Measurements from ENCODE around the gene CLOCK. TPM values are rescaled to one million over a fixed set of nuclear protein-coding genes. Genes with fewer than 3 reads are reported as not detected.

Gene CLOCK
- total and polyA plus RNA-seq, 2 of the 13 experiments (the other 11 are each of a cell fraction or from before 2014, with no cell fraction given): 8.8 to 13.5 TPM

- peak; percentile 59; the same call in 1 of the 2 replicates for TF ChIP-seq ZNF790 (CRISPR knock-in tag; IDR thresholded peaks at IDR 0.05; ENCODE audit: borderline replicate concordance)
- TF ChIP-seq NFIC (IDR thresholded peaks at IDR 0.05; ENCODE audit: low read length): no peak
- TF ChIP-seq SATB2 (CRISPR knock-in tag; IDR thresholded peaks at IDR 0.05): 0 out of 2 replicates have a peak, but pooled peaks have one; percentile 59
- TF ChIP-seq SMAD1 (CRISPR knock-in tag; IDR thresholded peaks at IDR 0.05; ENCODE audit: borderline replicate concordance, low read depth): peak; percentile 42; the same call in 1 of the 2 replicates
- 0 out of 2 replicates have a peak, but pooled peaks have one; percentile 27 for TF ChIP-seq ESRRA (CRISPR knock-in tag; IDR thresholded peaks at IDR 0.05; ENCODE audit: low read depth)
These were observed 151.0 kb downstream of the CLOCK start, which contains the start of gene TMEM165 (continued) for GRCh38 chr4:55395529-55396307.

GRCh38 chr4:55395218-55395528 is 151.5 kb downstream of the CLOCK start:
- 3% methylated on average over 4 of the region's 4 CpGs for WGBS (ENCODE audit: low lambda C conversion rate)
- no peak for DNase-seq (ENCODE audit: low spot score)
- intact Hi-C loops (cut with micrococcal nuclease; ENCODE audit: unreplicated experiment): loop anchor here (2.0 to 5.0 kb wide), 2 partner anchors 37 to 48 kb away; partner anchors contain the start of gene SRD5A3
- TF ChIP-seq ZBTB46 (CRISPR knock-in tag; IDR thresholded peaks at IDR 0.05; ENCODE audit: borderline replicate concordance): 0 out of 2 replicates have a peak, but pooled peaks have one; percentile 12
- TF ChIP-seq ZNF615 (CRISPR knock-in tag; IDR thresholded peaks at IDR 0.05; ENCODE audit: borderline replicate concordance): 0 out of 2 replicates have a peak, but pooled peaks have one; percentile 26
- TF ChIP-seq CCAR2 (optimal IDR thresholded peaks at IDR 0.05; ENCODE audit: low read depth, low read length): no peak
- no peak for TF ChIP-seq SNAPC2 (CRISPR knock-in tag; IDR thresholded peaks at IDR 0.05)
- TF ChIP-seq KMT2A (CRISPR knock-in tag; IDR thresholded peaks at IDR 0.05): no peak
- TF ChIP-seq ZNF547 (CRISPR knock-in tag; IDR thresholded peaks at IDR 0.05): no peak
- no peak for TF ChIP-seq GABPA (IDR thresholded peaks at IDR 0.05; ENCODE audit: low read depth, low read length)
- TF ChIP-seq GABPA (CRISPR knock-in tag; IDR thresholded peaks at IDR 0.05; ENCODE audit: low read depth): no peak
- 0 out of 2 replicates have a peak, but pooled peaks have one; percentile 70 for TF ChIP-seq ZNF75D (CRISPR knock-in tag; IDR thresholded peaks at IDR 0.05; ENCODE audit: borderline replicate concordance)
- TF ChIP-seq NFIB (CRISPR knock-in tag; IDR thresholded peaks at IDR 0.05; ENCODE audit: borderline replicate concordance): no peak
- TF ChIP-seq ZNF205 (CRISPR knock-in tag; IDR thresholded peaks at IDR 0.05): 0 out of 2 replicates have a peak, but pooled peaks have one; percentile 24
- TF ChIP-seq ZNF362 (CRISPR knock-in tag; IDR thresholded peaks at IDR 0.05; ENCODE audit: borderline replicate concordance): 0 out of 2 replicates have a peak, but pooled peaks have one; percentile 9
- no peak for TF ChIP-seq ZNF264 (CRISPR knock-in tag; IDR thresholded peaks at IDR 0.05)
- TF ChIP-seq ZBTB38 (CRISPR knock-in tag; IDR thresholded peaks at IDR 0.05): no peak

More at GRCh38 chr4:55395218-55395528, 151.5 kb downstream of the CLOCK start:
- Histone ChIP-seq H3K4me2 (ENCODE audit: low read depth, low read length) (peak overlapping the region; percentile 77), H2AFZ (ENCODE audit: low read length) (peak overlapping the region; percentile 83), H3K4me3 (replicated peaks in 1 of 3; ENCODE audit: insufficient read depth in 1 of 3, low read depth in 2 of 3, low read length in 3 of 3) (peak overlapping the region; percentile 56 to 91 (median 84); a peak in 5 of 6 replicates), H3K4me1 (ENCODE audit: insufficient read depth, low read length) (peaks cover 50% of the 10 kb centered on the region), H3K9me3 (ENCODE audit: low read length) (no peaks in the 10 kb centered on the region), H4K20me1 (ENCODE audit: insufficient read depth, low read length) (peaks cover 20% of the 10 kb centered on the region), H3K27me3 (ENCODE audit: control insufficient read depth in 1 of 2, insufficient read depth in 2 of 2, low read length in 2 of 2) (no peaks in the 10 kb centered on the region; a peak in 1 of 5 replicates), H3K36me3 (replicated peaks in 1 of 2; ENCODE audit: control insufficient read depth in 1 of 2, insufficient read depth in 2 of 2, low read length in 2 of 2) (peaks cover 0 to 3% of the 10 kb centered on the region in 2 experiments; a peak in 1 of 5 replicates), H3K9ac (ENCODE audit: insufficient read depth, low read depth, low read length) (peak overlapping the region; percentile 84; the same call in 1 of the 2 replicates), H3K27ac (ENCODE audit: extremely low read length, insufficient read depth, low read length) (peak overlapping the region; percentile 80), H3K79me2 (ENCODE audit: insufficient read depth, low read length) (peaks cover 36% of the 10 kb centered on the region)
- ChIA-PET POLR2A (interaction anchor here (0.6 to 2.8 kb wide), 7 partner anchors 9 to 459 kb away, joined by 4 to 21 read pairs (median 8); partner anchors contain the start of genes CLOCK and SRD5A3), CTCF (ENCODE audit: low intra/inter-chr PET ratio, low total read pairs) (no interaction called here)
- TSS peak; percentile 79 for BruUV-seq (replicated peaks)
- FAIRE-seq (no peak), ATAC-seq (no peak)
- in situ Hi-C loops (cut with HindIII; ENCODE audit: extremely low pct_ligation_motif_present, low pct_unique_long_range_greater_than_20kb): loop anchor here (25.0 kb wide), 1 partner anchor 467 kb away; the partner anchor contains the start of gene EXOC1
